Mesenchymal stem cell (in vitro differentiated cells and primary cell): ENCODE measurements around the gene ZBED3.

ENCODE experiments used
- DNase-seq: peaks from one replicate; pipeline ENCODE4 v3.0.0-alpha.2; 2013
- H2AFZ ChIP-seq: one replicate; pipeline ENCODE4 v1.6.1; 2013; ENCODE audit warnings: low read depth, mild to moderate bottlenecking, control low read depth, inconsistent platforms, low read length, moderate library complexity
- H2AK5ac ChIP-seq: 2 replicates; pipeline ENCODE4 v1.6.1; 2013; ENCODE audit warnings: low read length, moderate library complexity, mild to moderate bottlenecking, inconsistent platforms; ENCODE audit not compliant: severe bottlenecking
- H2BK120ac ChIP-seq: one replicate; pipeline ENCODE4 v1.6.1; 2013; ENCODE audit warnings: low read depth, mild to moderate bottlenecking, inconsistent platforms, low read length, moderate library complexity
- H2BK12ac ChIP-seq, 2 experiments: one replicate each; pipeline ENCODE4 v1.6.1; 2013; ENCODE audit warnings: inconsistent platforms in 2 of 2, low read length in 2 of 2, mild to moderate bottlenecking in 2 of 2, moderate library complexity in 2 of 2, control low read depth in 1 of 2
- H2BK15ac ChIP-seq: one replicate; pipeline ENCODE4 v1.6.1; 2013; ENCODE audit warnings: mild to moderate bottlenecking, low read depth, inconsistent platforms; ENCODE audit not compliant: poor library complexity, severe bottlenecking
- H2BK5ac ChIP-seq: 2 replicates; pipeline ENCODE4 v1.6.1; 2013; ENCODE audit warnings: low read depth, mild to moderate bottlenecking, low read length, control low read depth, inconsistent platforms; ENCODE audit not compliant: poor library complexity, severe bottlenecking
- H3K14ac ChIP-seq, 2 experiments: one replicate each; pipeline ENCODE4 v1.6.1; 2013; ENCODE audit warnings: inconsistent platforms in 2 of 2, low read length in 2 of 2, control low read depth in 1 of 2, mild to moderate bottlenecking in 1 of 2, moderate library complexity in 1 of 2
- H3K18ac ChIP-seq, 2 experiments: one replicate each; pipeline ENCODE4 v1.6.1; 2013; ENCODE audit warnings: inconsistent platforms in 2 of 2, low read length in 2 of 2, control low read depth in 1 of 2, low read depth in 1 of 2, mild to moderate bottlenecking in 1 of 2
- H3K23ac ChIP-seq, 2 experiments: one replicate each; pipeline ENCODE4 v1.6.1; 2013; ENCODE audit warnings: inconsistent platforms in 2 of 2, low read length in 2 of 2, mild to moderate bottlenecking in 2 of 2, moderate library complexity in 2 of 2, control low read depth in 1 of 2
- H3K27ac ChIP-seq: 2 replicates; pipeline ENCODE4 v1.5.1; 2013; ENCODE audit warnings: mild to moderate bottlenecking, moderate library complexity, low read length, control low read depth, inconsistent platforms; ENCODE audit not compliant: poor library complexity, severe bottlenecking
- H3K27me3 ChIP-seq, 2 experiments: 2 replicates each; pipeline versions ENCODE4 v1.6.1 to v1.7.0; 2013; ENCODE audit warnings: low read length in 2 of 2, mild to moderate bottlenecking in 2 of 2, moderate library complexity in 2 of 2, control low read depth in 1 of 2, inconsistent platforms in 1 of 2; ENCODE audit not compliant: control insufficient read depth in 1 of 2, insufficient read depth in 1 of 2
- H3K36me3 ChIP-seq, 2 experiments: 2 replicates each; pipeline versions ENCODE4 v1.6.1 to v1.7.0; 2013; ENCODE audit warnings: low read length in 2 of 2, control low read depth in 1 of 2, inconsistent platforms in 1 of 2, low read depth in 1 of 2, mild to moderate bottlenecking in 1 of 2; ENCODE audit not compliant: insufficient read depth in 2 of 2, control insufficient read depth in 1 of 2
- H3K4ac ChIP-seq, 2 experiments: one replicate each; pipeline ENCODE4 v1.6.1; 2013; ENCODE audit warnings: inconsistent platforms in 2 of 2, low read length in 2 of 2, mild to moderate bottlenecking in 2 of 2, moderate library complexity in 2 of 2, control low read depth in 1 of 2, low read depth in 1 of 2
- H3K4me1 ChIP-seq: 2 replicates; pipeline ENCODE4 v1.6.1; 2013; ENCODE audit warnings: low read depth, low read length, control low read depth; ENCODE audit not compliant: control insufficient read depth, insufficient read depth
- H3K4me2 ChIP-seq: 2 replicates; pipeline ENCODE4 v1.6.1; 2013; ENCODE audit warnings: low read length, mild to moderate bottlenecking, inconsistent platforms; ENCODE audit not compliant: poor library complexity, severe bottlenecking
- H3K4me3 ChIP-seq, 2 experiments: 2 replicates each; pipeline versions ENCODE4 v1.5.1 to v1.7.0; 2013; ENCODE audit warnings: low read length in 2 of 2, mild to moderate bottlenecking in 2 of 2, control low read depth in 1 of 2, low read depth in 1 of 2; ENCODE audit not compliant: insufficient read depth in 1 of 2
- H3K79me1 ChIP-seq: replicated peaks from 2 replicates; pipeline ENCODE4 v1.6.1; 2013; ENCODE audit warnings: mild to moderate bottlenecking, control low read depth, low read length, inconsistent platforms; ENCODE audit not compliant: poor library complexity, severe bottlenecking
- H3K9ac ChIP-seq: 2 replicates; pipeline ENCODE4 v1.7.0; 2013; ENCODE audit warnings: mild to moderate bottlenecking, low read length, moderate library complexity
- H3K9me3 ChIP-seq: 2 replicates; pipeline ENCODE4 v1.7.0; 2013; ENCODE audit warnings: mild to moderate bottlenecking, low read length; ENCODE audit not compliant: control insufficient read depth
- H4K8ac ChIP-seq: one replicate; pipeline ENCODE4 v1.6.1; 2013; ENCODE audit warnings: inconsistent platforms, mild to moderate bottlenecking, low read length, moderate library complexity
- H4K91ac ChIP-seq: one replicate; pipeline ENCODE4 v1.6.1; 2013; ENCODE audit warnings: mild to moderate bottlenecking, low read length, inconsistent platforms
- WGBS: methylation state at CpG from one replicate; pipeline ENCODE4 v1.1.7; 2013; ENCODE audit warnings: mixed read lengths; 5-methylcytosine and 5-hydroxymethylcytosine counted together

ZBED3 gene

DNA sequence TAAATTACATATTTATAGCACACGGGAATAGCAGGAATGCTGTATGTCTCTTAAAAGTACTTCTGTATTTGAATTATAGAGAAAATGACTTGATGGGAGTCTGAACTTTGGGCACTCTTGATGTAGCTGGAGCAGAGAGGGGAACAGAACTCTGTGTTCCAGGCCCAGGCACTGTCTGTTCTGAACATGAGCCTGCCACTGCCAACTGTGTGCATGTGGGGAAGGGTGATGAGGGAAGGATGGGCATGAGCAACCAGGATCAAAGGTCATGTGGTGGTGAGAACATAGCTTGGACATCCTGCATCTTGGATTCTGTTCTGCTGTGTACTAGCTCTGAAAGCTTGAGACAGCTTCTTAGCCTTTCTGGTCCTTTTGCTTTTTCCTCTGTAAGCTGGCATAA is 16.4 kb upstream of the ZBED3 start:
- H3K9ac ChIP-seq: no peak overlapping the region
- no peaks in the 10 kb centered on the region for H3K4me1 ChIP-seq
- no peak overlapping the region for H2AFZ ChIP-seq
- H3K9me3 ChIP-seq: no peaks in the 10 kb centered on the region
- no peaks in the 10 kb centered on the region for H3K36me3 ChIP-seq
- H3K27me3 ChIP-seq: no peaks in the 10 kb centered on the region
- H3K4me3 ChIP-seq: no peak overlapping the region
- WGBS: 100% methylated on average over 1 of the region's 1 CpG
- H2BK15ac ChIP-seq: no peak overlapping the region
- H3K4me2 ChIP-seq: no peak overlapping the region
- no peak overlapping the region for H4K91ac ChIP-seq
- DNase-seq: no peak
- no peak overlapping the region for H3K27ac ChIP-seq
- H3K18ac ChIP-seq: no peak overlapping the region
- H4K8ac ChIP-seq: no peak overlapping the region
- no peak overlapping the region for H2BK5ac ChIP-seq
- no peaks in the 10 kb centered on the region for H3K79me1 ChIP-seq
- H2BK12ac ChIP-seq: no peak overlapping the region
- H2BK120ac ChIP-seq: no peak overlapping the region
- H3K14ac ChIP-seq: no peak overlapping the region
- no peak overlapping the region for H3K4ac ChIP-seq
- H3K23ac ChIP-seq: no peak overlapping the region
- no peak overlapping the region for H2AK5ac ChIP-seq

DNA sequence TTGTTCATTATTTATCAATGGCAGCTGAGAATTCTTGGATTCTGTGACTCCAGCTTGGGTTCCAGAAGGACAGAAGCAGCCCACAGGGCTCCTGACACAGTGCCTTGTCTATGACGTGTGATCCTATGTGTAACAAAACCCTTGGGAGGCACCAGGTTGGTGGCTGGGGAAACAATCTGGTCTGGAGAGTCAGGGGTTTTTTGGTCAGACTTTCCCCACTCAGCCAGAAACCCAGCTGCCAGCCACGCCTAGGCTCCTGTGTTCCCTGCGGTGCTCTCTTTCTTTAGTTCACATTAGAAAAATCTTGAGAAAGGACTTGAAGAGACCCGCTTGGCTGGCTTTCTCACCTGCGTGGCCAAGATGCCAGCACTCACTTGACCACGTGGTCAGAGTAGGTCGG is 15.5 kb upstream of the ZBED3 start:
- no peak overlapping the region for H2BK5ac ChIP-seq
- H4K91ac ChIP-seq: no peak overlapping the region
- no peaks in the 10 kb centered on the region for H3K36me3 ChIP-seq
- no peak for DNase-seq
- no peaks in the 10 kb centered on the region for H3K79me1 ChIP-seq
- no peak overlapping the region for H3K4me3 ChIP-seq
- no peak overlapping the region for H3K14ac ChIP-seq
- no peak overlapping the region for H3K27ac ChIP-seq
- no peaks in the 10 kb centered on the region for H3K27me3 ChIP-seq
- H2AFZ ChIP-seq: no peak overlapping the region
- H4K8ac ChIP-seq: no peak overlapping the region
- H2BK15ac ChIP-seq: no peak overlapping the region
- H3K4me1 ChIP-seq: no peaks in the 10 kb centered on the region
- H2BK12ac ChIP-seq: no peak overlapping the region
- H2BK120ac ChIP-seq: no peak overlapping the region
- no peaks in the 10 kb centered on the region for H3K9me3 ChIP-seq
- H3K9ac ChIP-seq: no peak overlapping the region
- no peak overlapping the region for H3K23ac ChIP-seq
- H2AK5ac ChIP-seq: no peak overlapping the region
- H3K18ac ChIP-seq: no peak overlapping the region
- H3K4me2 ChIP-seq: no peak overlapping the region
- H3K4ac ChIP-seq: no peak overlapping the region
- WGBS: 88% methylated on average over 7 of the region's 7 CpGs

DNA sequence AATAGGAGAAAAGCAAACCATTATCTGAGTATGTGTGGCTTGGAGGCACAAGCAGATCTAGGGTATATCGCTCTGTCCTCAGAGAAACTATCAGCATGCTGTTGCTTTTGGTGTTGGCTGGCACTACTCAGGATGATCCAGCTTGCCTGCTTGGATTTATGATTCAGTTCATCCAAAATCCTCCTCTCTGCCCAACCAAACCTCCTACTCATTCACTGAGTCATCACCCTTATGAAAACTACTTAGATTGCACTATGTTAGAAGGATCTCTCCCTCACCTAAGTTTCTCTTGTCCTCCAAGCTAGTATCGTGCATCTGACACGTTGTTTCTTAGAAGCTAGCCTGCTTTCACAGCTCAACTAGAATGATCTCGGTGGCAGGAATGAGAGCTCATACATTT is 14.2 kb upstream of the ZBED3 start:
- no peak overlapping the region for H3K4me2 ChIP-seq
- H3K9ac ChIP-seq: no peak overlapping the region
- H3K9me3 ChIP-seq: no peaks in the 10 kb centered on the region
- no peak overlapping the region for H4K8ac ChIP-seq
- H3K4me3 ChIP-seq: no peak overlapping the region
- no peaks in the 10 kb centered on the region for H3K27me3 ChIP-seq
- no peak overlapping the region for H2BK5ac ChIP-seq
- no peak overlapping the region for H2AK5ac ChIP-seq
- no peak for DNase-seq
- no peak overlapping the region for H4K91ac ChIP-seq
- H3K36me3 ChIP-seq: no peaks in the 10 kb centered on the region
- no peak overlapping the region for H3K14ac ChIP-seq
- H2BK15ac ChIP-seq: no peak overlapping the region
- no peak overlapping the region for H3K4ac ChIP-seq
- no peak overlapping the region for H3K27ac ChIP-seq
- H2BK120ac ChIP-seq: no peak overlapping the region
- H3K23ac ChIP-seq: no peak overlapping the region
- WGBS: 95% methylated on average over 4 of the region's 4 CpGs
- no peak overlapping the region for H2AFZ ChIP-seq
- no peaks in the 10 kb centered on the region for H3K4me1 ChIP-seq
- no peak overlapping the region for H2BK12ac ChIP-seq
- H3K18ac ChIP-seq: no peak overlapping the region
- H3K79me1 ChIP-seq: no peaks in the 10 kb centered on the region

DNA sequence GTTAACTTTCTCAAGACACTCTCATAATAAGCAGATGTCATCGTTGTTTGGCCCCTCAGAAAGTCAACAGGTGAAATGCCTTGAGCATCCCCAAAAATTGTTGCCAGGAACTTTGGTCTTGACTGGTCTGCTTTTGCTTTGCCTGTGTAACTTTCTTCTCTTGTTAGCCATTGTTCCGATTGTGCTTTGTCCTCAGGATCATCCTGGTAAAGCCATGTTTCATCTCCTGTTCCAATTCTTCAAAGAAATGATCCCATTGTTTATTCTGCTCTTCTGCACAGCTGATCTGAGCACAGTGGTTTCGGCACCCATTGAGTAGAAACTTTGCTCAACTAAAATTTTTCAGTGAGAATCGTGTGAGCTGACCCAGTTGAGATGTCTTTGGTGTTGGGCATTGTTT is 8.1 kb upstream of the ZBED3 start:
- Histone ChIP-seq H4K91ac (no peak overlapping the region), H2AK5ac (no peak overlapping the region), H3K36me3 (no peaks in the 10 kb centered on the region), H3K9me3 (peaks cover 4% of the 10 kb centered on the region), H3K27ac (no peak overlapping the region), H3K23ac (no peak overlapping the region), H3K18ac (no peak overlapping the region), H2BK12ac (no peak overlapping the region), H4K8ac (no peak overlapping the region), H3K27me3 (no peaks in the 10 kb centered on the region), H2AFZ (no peak overlapping the region), H2BK15ac (no peak overlapping the region), H3K4me2 (no peak overlapping the region), H2BK120ac (no peak overlapping the region), H2BK5ac (no peak overlapping the region), H3K14ac (no peak overlapping the region), H3K4ac (no peak overlapping the region), H3K4me3 (no peak overlapping the region), H3K4me1 (no peaks in the 10 kb centered on the region), H3K79me1 (no peaks in the 10 kb centered on the region), H3K9ac (no peak overlapping the region)
- WGBS: 95% methylated on average over 4 of the region's 4 CpGs
- no peak for DNase-seq
